ENCODE results near the gene RALGAPB. TPM values are rescaled to one million over a fixed set of nuclear protein-coding genes. Genes with fewer than 3 reads are reported as not detected.

The RALGAPB gene
- total and polyA plus RNA-seq, 2 of the 13 experiments (the other 11 are each of a cell fraction or from before 2014, with no cell fraction given), result 17.6 to 30.6 TPM

DNA sequence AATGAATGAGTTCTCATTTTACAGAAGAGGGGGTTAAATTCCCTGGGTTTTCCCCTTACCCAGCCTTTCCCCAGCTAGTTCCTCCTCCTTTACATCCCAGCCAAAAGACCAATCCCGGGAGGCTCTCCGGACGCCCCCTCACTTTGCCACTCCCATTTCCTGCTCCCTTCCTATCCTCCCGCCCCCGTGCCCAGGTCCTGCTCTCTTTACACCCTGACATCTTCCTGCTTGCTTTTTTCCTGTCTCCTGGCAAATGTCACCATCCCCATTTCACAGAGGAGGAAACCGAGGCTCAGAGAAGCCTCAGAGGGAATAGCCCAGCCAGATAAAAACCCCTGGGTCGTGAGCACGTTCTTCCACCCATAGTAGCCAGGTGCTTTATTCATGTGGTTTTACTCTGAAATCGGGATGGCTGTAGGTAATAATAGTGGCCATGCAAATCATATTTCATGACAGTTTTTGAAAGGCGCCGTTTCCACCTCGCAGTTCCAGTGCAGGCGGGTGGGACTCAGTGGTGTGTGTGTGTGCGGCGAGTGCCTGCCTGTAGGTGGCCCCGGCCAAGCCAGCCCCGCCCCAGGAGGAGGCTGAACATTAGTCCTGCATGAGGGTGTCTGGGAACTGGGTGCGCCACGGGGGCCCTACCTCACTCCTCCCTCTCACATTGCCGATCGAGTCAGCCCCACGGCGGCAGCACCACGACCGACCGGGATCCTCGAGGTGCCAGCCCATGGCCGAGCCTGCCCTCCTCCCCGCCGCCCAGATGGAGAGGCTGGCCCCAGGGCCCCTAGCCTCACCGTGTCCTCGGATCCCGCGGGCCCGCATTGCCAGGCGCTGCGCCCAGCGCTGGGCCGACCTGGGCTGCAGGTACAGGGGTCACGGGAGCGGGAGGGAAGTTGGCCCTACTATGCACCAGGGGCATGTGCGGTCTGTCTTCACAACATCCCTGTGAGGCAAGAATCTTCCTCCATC is 128.9 kb downstream of the RALGAPB start, which contains the start of gene ARHGAP40 (continued):
- TF ChIP-seq ZNF136 (CRISPR knock-in tag; IDR thresholded peaks at IDR 0.05; ENCODE audit: low read depth) (no peak; the same call in 1 of the 2 replicates), ZNF580 (CRISPR knock-in tag; IDR thresholded peaks at IDR 0.05; ENCODE audit: borderline replicate concordance, low read depth) (no peak; the same call in 1 of the 2 replicates), CCAR2 (optimal IDR thresholded peaks at IDR 0.05; ENCODE audit: low read depth, low read length) (no peak), ZBTB7B (CRISPR knock-in tag; IDR thresholded peaks at IDR 0.05) (peak; percentile 77), HMGXB3 (CRISPR knock-in tag; IDR thresholded peaks at IDR 0.05; ENCODE audit: borderline replicate concordance) (no peak), ZNF317 (CRISPR knock-in tag; IDR thresholded peaks at IDR 0.05) (no peak), ZNF24 (IDR thresholded peaks at IDR 0.05) (no peak), TCF7L2 (IDR thresholded peaks at IDR 0.05; ENCODE audit: low read depth, low read length) (no peak), PHF5A (CRISPR knock-in tag; IDR thresholded peaks at IDR 0.05; ENCODE audit: low read depth, unreplicated experiment) (no peak), SUZ12 (IDR thresholded peaks at IDR 0.05; ENCODE audit: low read depth, low read length) (no peak), ZNF225 (CRISPR knock-in tag; IDR thresholded peaks at IDR 0.05) (peak; percentile 90; the same call in 1 of the 2 replicates), GLI4 (CRISPR knock-in tag; IDR thresholded peaks at IDR 0.05; ENCODE audit: borderline replicate concordance) (no peak), ATF1 (CRISPR knock-in tag; IDR thresholded peaks at IDR 0.05) (no peak), RFX3 (CRISPR knock-in tag; IDR thresholded peaks at IDR 0.05) (no peak), HOXA7 (CRISPR knock-in tag; IDR thresholded peaks at IDR 0.05) (no peak)
- TF ChIP-seq, protein P1, sequence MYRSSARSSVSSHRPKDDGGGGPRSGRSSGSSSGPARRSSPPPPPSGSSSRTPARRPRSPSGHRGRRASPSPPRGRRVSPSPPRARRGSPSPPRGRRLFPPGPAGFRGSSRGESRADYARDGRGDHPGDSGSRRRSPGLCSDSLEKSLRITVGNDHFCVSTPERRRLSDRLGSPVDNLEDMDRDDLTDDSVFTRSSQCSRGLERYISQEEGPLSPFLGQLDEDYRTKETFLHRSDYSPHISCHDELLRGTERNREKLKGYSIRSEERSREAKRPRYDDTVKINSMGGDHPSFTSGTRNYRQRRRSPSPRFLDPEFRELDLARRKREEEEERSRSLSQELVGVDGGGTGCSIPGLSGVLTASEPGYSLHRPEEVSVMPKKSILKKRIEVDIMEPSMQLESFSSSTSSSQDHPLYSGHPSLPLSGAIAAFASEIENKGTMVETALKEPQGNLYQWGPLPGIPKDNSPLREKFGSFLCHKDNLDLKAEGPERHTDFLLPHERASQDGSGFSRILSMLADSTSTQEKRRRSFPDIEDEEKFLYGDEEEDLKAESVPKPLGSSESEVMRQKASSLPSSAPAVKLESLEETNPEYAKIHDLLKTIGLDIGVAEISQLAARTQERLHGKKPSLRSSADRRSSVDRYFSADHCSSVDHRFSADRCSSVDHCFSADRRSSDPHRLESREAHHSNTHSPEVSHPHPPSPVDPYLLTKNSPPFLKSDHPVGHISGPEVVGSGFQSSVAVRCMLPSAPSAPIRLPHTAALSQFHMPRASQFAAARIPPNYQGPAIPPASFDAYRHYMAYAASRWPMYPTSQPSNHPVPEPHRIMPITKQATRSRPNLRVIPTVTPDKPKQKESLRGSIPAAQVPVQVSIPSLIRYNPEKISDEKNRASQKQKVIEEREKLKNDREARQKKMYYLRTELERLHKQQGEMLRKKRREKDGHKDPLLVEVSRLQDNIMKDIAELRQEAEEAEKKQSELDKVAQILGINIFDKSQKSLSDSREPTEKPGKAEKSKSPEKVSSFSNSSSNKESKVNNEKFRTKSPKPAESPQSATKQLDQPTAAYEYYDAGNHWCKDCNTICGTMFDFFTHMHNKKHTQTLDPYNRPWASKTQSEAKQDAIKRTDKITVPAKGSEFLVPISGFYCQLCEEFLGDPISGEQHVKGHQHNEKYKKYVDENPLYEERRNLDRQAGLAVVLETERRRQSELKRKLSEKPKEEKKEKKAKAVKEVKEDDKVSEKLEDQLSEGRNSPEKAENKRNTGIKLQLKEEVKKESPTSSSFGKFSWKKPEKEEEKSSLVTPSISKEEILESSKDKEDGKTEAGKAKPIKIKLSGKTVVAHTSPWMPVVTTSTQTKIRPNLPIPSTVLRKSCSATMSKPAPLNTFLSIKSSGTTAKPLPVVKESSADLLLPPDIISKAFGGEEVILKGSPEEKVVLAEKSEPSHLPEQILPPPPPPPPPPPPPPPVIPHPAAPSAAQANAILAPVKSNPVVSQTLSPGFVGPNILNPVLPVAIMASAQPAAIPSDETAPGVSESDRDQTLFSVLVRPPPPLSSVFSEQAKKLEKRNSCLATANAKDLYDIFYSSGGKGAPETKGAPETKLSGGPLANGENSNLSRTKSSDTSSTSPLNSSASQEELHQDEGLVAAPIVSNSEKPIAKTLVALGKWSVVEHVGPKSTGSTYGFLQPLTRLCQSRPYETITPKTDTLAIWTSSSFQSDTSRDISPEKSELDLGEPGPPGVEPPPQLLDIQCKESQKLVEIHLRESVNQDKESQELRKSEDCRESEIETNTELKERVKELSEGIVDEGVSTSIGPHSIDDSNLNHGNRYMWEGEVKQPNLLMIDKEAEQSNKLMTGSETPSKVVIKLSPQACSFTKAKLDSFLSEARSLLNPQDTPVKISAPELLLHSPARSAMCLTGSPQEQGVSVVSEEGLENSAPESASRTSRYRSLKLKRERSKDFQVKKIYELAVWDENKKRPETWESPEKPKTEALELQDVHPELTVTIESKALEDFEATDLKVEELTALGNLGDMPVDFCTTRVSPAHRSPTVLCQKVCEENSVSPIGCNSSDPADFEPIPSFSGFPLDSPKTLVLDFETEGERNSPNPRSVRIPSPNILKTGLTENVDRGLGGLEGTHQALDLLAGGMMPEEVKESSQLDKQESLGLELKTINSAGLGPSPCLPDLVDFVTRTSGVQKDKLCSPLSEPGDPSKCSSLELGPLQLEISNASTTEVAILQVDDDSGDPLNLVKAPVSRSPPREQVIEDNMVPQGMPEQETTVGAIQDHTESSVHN (CRISPR knock-in tag; IDR thresholded peaks at IDR 0.05), result no peak
